A549 (cell line): ENCODE measurements around the gene CDC42BPG. TPM values are rescaled to one million over a fixed set of nuclear protein-coding genes. Genes with fewer than 3 reads are reported as not detected.

Source experiments
- ATAC-seq, 2 experiments: fragments of 200-7000 bp in 1 of 2; fragments of >200 bp in 1 of 2; cut with Nextera tagmentation in 1 of 2; cut with Tn5 transposase in 1 of 2; 3 replicates each; pipeline versions ENCODE4 v1.8.0 to v1.9.1; 2018 to 2020; ENCODE audit warnings: mild to moderate bottlenecking in 1 of 2, moderate library complexity in 1 of 2
- CTCF ChIA-PET: fragments of 300-600 bp; sonication (Branson Sonifier 250); formaldehyde crosslinking; extraction: SDS; loops from one replicate; lab custom pipeline; 2021; ENCODE audit warnings: antibody characterized with exemption, inconsistent platforms; lab: Yijun Ruan, JAX
- POLR2A ChIA-PET: fragments of 350-600 bp; formaldehyde crosslinking; extraction: SDS; loops from one replicate; lab custom pipeline; 2021; ENCODE audit warnings: antibody characterized with exemption, inconsistent platforms; lab: Yijun Ruan, JAX
- DNase-seq, 2 experiments: peaks; one replicate each; pipeline versions ENCODE4 v3.0.0 to v3.0.0-alpha.2; 2011 to 2016; ENCODE audit warnings: low read depth in 1 of 2, low spot score in 1 of 2
- FAIRE-seq: peaks from 2 replicates; lab custom pipeline; 2011; peaks lifted over from hg19 to GRCh38; lab: Jason Lieb, UNC
- H3K27ac ChIP-seq, 2 experiments: fragments of >200 bp; sonication (Bioruptor Twin); formaldehyde crosslinking; 3 replicates each; pipeline ENCODE4 v1.5.1; 2016 to 2017
- H3K4me1 ChIP-seq: fragments of >200 bp; sonication (Bioruptor Twin); formaldehyde crosslinking; 3 replicates; pipeline ENCODE4 v1.6.1; 2016
- H3K4me2 ChIP-seq: fragments of >200 bp; sonication (Bioruptor Twin); formaldehyde crosslinking; 3 replicates; pipeline ENCODE4 v1.6.1; 2016
- H3K4me3 ChIP-seq: fragments of >200 bp; sonication (Bioruptor Twin); formaldehyde crosslinking; 3 replicates; pipeline ENCODE4 v1.5.1; 2016
- H3K9me3 ChIP-seq: fragments of >200 bp; sonication (Bioruptor Twin); formaldehyde crosslinking; 3 replicates; pipeline ENCODE4 v1.6.1; 2016
- ATOH8 ChIP-seq: fragments of 250-450 bp; sonication (Bioruptor Pico); IDR thresholded peaks from 2 replicates; pipeline ENCODE4 v1.5.0; 2020; ENCODE audit warnings: low read depth, mild to moderate bottlenecking, moderate library complexity
- CBX8 ChIP-seq: fragments of 200-600 bp; sonication (generic); IDR thresholded peaks from 2 replicates; pipeline ENCODE4 v1.6.1; 2016
- CEBPB ChIP-seq, 2 experiments: fragments of >200 bp in 1 of 2; sonication (Bioruptor Twin) in 1 of 2; formaldehyde crosslinking in 1 of 2; IDR thresholded peaks; 2 replicates each; pipeline ENCODE4 v1.6.1; 2012 to 2016
- CHD2 ChIP-seq: fragments of 150-350 bp; IDR thresholded peaks from 2 replicates; pipeline ENCODE4 v1.6.1; 2014; ENCODE audit warnings: low read length; ENCODE audit not compliant: partially characterized antibody
- CHD4 ChIP-seq: fragments of 200-600 bp; sonication (generic); IDR thresholded peaks from 2 replicates; pipeline ENCODE4 v1.6.1; 2016; ENCODE audit warnings: antibody characterized with exemption, mild to moderate bottlenecking, borderline replicate concordance
- EHMT2 ChIP-seq: fragments of 200-600 bp; sonication (generic); IDR thresholded peaks from 2 replicates; pipeline ENCODE4 v1.6.1; 2016; ENCODE audit warnings: antibody characterized with exemption, low read depth, mild to moderate bottlenecking, moderate library complexity
- EP300 ChIP-seq, 2 experiments: fragments of >200 bp; sonication (Bioruptor Twin); formaldehyde crosslinking; IDR thresholded peaks; 2 replicates in 1 of 2; 3 replicates in 1 of 2; pipeline ENCODE4 v1.6.1; 2016 to 2017
- FOSL2 ChIP-seq, 2 experiments: fragments of 450-650 bp in 1 of 2; fragments of >200 bp in 1 of 2; sonication (Bioruptor Twin) in 1 of 2; formaldehyde crosslinking; IDR thresholded peaks; 2 replicates each; pipeline versions ENCODE4 v1.5.0 to v1.6.1; 2016 to 2020; ENCODE audit warnings: mild to moderate bottlenecking in 1 of 2, moderate library complexity in 1 of 2
- FOXS1 ChIP-seq: fragments of 250-450 bp; sonication (Bioruptor Pico); IDR thresholded peaks from 2 replicates; pipeline ENCODE4 v1.5.0; 2020; ENCODE audit warnings: mild to moderate bottlenecking, moderate library complexity
- HDAC2 ChIP-seq: fragments of 200-600 bp; sonication (generic); IDR thresholded peaks from 2 replicates; pipeline ENCODE4 v1.6.1; 2016
- HES2 ChIP-seq: fragments of >200 bp; sonication (Bioruptor Twin); formaldehyde crosslinking; IDR thresholded peaks from 2 replicates; pipeline ENCODE4 v1.6.1; 2016
- HMGXB4 ChIP-seq: fragments of 250-450 bp; sonication (Bioruptor Pico); IDR thresholded peaks from 2 replicates; pipeline ENCODE4 v1.5.0; 2021; ENCODE audit warnings: mild to moderate bottlenecking, moderate library complexity, borderline replicate concordance
- HOXB13 ChIP-seq: fragments of 250-450 bp; sonication (Bioruptor Pico); IDR thresholded peaks from 2 replicates; pipeline ENCODE4 v1.5.0; 2020; ENCODE audit warnings: low read depth, mild to moderate bottlenecking, moderate library complexity
- HOXB5 ChIP-seq: fragments of 250-450 bp; sonication (Bioruptor Pico); IDR thresholded peaks from 2 replicates; pipeline ENCODE4 v1.5.0; 2020; ENCODE audit warnings: mild to moderate bottlenecking, moderate library complexity
- JUNB ChIP-seq: fragments of >200 bp; sonication (Bioruptor Twin); formaldehyde crosslinking; IDR thresholded peaks from 2 replicates; pipeline ENCODE4 v1.6.1; 2016
- MAFK ChIP-seq: fragments of 450-650 bp; IDR thresholded peaks from 2 replicates; pipeline ENCODE4 v1.6.1; 2014; ENCODE audit not compliant: partially characterized antibody
- MAZ ChIP-seq: fragments of 150-350 bp; IDR thresholded peaks from 2 replicates; pipeline ENCODE4 v1.6.1; 2014; ENCODE audit warnings: antibody characterized with exemption, low read depth, low read length, borderline replicate concordance
- PHF8 ChIP-seq: fragments of 200-600 bp; sonication (generic); IDR thresholded peaks from 2 replicates; pipeline ENCODE4 v1.6.1; 2016; ENCODE audit warnings: low read depth, mild to moderate bottlenecking, antibody characterized with exemption, moderate library complexity, borderline replicate concordance
- POLR2A ChIP-seq: IDR thresholded peaks from 2 replicates; pipeline ENCODE4 v1.6.1; 2012; ENCODE audit warnings: mild to moderate bottlenecking, low read length
- RAD21 ChIP-seq, 2 experiments: fragments of >200 bp in 1 of 2; sonication (Bioruptor Twin) in 1 of 2; formaldehyde crosslinking in 1 of 2; IDR thresholded peaks in 1 of 2; conservative IDR thresholded peaks in 1 of 2; 2 replicates in 1 of 2; 3 replicates in 1 of 2; pipeline ENCODE4 v1.6.1; 2012 to 2018; ENCODE audit warnings: inconsistent platforms in 1 of 2
- SMC3 ChIP-seq: fragments of >200 bp; sonication (Bioruptor Twin); formaldehyde crosslinking; IDR thresholded peaks from 3 replicates; pipeline ENCODE4 v1.6.1; 2018; ENCODE audit warnings: inconsistent platforms
- SREBF2 ChIP-seq: fragments of 450-650 bp; IDR thresholded peaks from 2 replicates; pipeline ENCODE4 v1.6.1; 2014; ENCODE audit warnings: mild to moderate bottlenecking, moderate library complexity
- TP53 ChIP-seq: fragments of 250-450 bp; sonication (Bioruptor Pico); IDR thresholded peaks from 2 replicates; pipeline ENCODE4 v1.5.0; 2021; ENCODE audit warnings: mild to moderate bottlenecking, moderate library complexity
- ZFP36 ChIP-seq: fragments of 450-650 bp; IDR thresholded peaks from 2 replicates; pipeline ENCODE4 v1.6.1; 2014; ENCODE audit warnings: borderline replicate concordance; ENCODE audit not compliant: partially characterized antibody
- ZNF302 ChIP-seq: fragments of 250-450 bp; sonication (Bioruptor Pico); IDR thresholded peaks from 2 replicates; pipeline ENCODE4 v1.9.0; 2021; ENCODE audit warnings: inconsistent platforms, mild to moderate bottlenecking, moderate library complexity
- WGBS: methylation state at CpG from one replicate; pipeline ENCODE4 v1.1.6; 2017; ENCODE audit errors: missing lambda C conversion rate; 5-methylcytosine and 5-hydroxymethylcytosine counted together
- polyA plus RNA-seq, 4 experiments: library from polyadenylated mRNA; depleted of rRNA in 3 of 4; stranded (reverse); fragments of >200 nt; fragmentation: RNase III in 1 of 4; extraction: RNeasy Plus Mini Kit Qiagen cat#74134 plus additional on column Dnase treatment in 1 of 4; gene quantifications; 2 replicates in 3 of 4; 3 replicates in 1 of 4; pipeline ENCODE4 v1.2.3, GENCODE V29; 2011 to 2017
- TF ChIP-seq, protein P1 (sequence below): IDR thresholded peaks from 2 replicates; pipeline ENCODE4 v1.6.1; 2012
- TF ChIP-seq, protein P2 (sequence below): fragments of 200-600 bp; sonication (generic); IDR thresholded peaks from 2 replicates; pipeline ENCODE4 v1.6.1; 2016; ENCODE audit warnings: antibody characterized with exemption, mild to moderate bottlenecking, moderate library complexity
- TF ChIP-seq, protein P3 (sequence below): IDR thresholded peaks from 2 replicates; pipeline ENCODE4 v1.6.1; 2012
- TF ChIP-seq, protein P4 (sequence below): IDR thresholded peaks from 2 replicates; pipeline ENCODE4 v1.6.1; 2012; ENCODE audit warnings: low read depth, borderline replicate concordance
- TF ChIP-seq, protein P5 (sequence below): fragments of >200 bp; sonication (Bioruptor Twin); formaldehyde crosslinking; IDR thresholded peaks from 3 replicates; pipeline ENCODE4 v1.6.1; 2016

The CDC42BPG gene
- polyA plus RNA-seq, 2 of the 4 experiments (the other 2 are of a cell fraction), result 0.35 to 1.0 TPM

- FAIRE-seq (peak; percentile 59), DNase-seq (peak; percentile 99 to 100), ATAC-seq (peak; percentile 91 to 96)
- Histone ChIP-seq H3K4me1 (peaks cover 32% of the 10 kb centered on the region), H3K27ac (peak within 1 kb of the TSS; percentile 98 to 99), H3K9me3 (no peaks in the 10 kb centered on the region), H3K4me3 (peak within 1 kb of the TSS; percentile 90), H3K4me2 (peak within 1 kb of the TSS; percentile 96)
- ChIA-PET POLR2A (interaction anchor here (0.6 to 2.7 kb wide), 18 partner anchors 9 to 644 kb away, joined by 3 to 32 read pairs (median 4); partner anchors contain the start of genes MEN1, NEAT1 and PYGM), CTCF (interaction anchor here (0.7 to 5.7 kb wide), 6 partner anchors 14 to 115 kb away, joined by 3 to 73 read pairs (median 4); no protein-coding TSS in a partner anchor)
- WGBS, result 2% methylated on average over 46 of the region's 80 CpGs
- TF ChIP-seq, protein P1, sequence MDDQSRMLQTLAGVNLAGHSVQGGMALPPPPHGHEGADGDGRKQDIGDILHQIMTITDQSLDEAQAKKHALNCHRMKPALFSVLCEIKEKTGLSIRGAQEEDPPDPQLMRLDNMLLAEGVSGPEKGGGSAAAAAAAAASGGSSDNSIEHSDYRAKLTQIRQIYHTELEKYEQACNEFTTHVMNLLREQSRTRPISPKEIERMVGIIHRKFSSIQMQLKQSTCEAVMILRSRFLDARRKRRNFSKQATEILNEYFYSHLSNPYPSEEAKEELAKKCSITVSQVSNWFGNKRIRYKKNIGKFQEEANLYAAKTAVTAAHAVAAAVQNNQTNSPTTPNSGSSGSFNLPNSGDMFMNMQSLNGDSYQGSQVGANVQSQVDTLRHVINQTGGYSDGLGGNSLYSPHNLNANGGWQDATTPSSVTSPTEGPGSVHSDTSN, result no peak; the same call in none of the 2 replicates
- peak; percentile 96 for TF ChIP-seq CHD2
- TF ChIP-seq HES2, result no peak
- no peak for TF ChIP-seq FOXS1
- no peak for TF ChIP-seq ZFP36
- no peak for TF ChIP-seq PHF8
- TF ChIP-seq, protein P2, sequence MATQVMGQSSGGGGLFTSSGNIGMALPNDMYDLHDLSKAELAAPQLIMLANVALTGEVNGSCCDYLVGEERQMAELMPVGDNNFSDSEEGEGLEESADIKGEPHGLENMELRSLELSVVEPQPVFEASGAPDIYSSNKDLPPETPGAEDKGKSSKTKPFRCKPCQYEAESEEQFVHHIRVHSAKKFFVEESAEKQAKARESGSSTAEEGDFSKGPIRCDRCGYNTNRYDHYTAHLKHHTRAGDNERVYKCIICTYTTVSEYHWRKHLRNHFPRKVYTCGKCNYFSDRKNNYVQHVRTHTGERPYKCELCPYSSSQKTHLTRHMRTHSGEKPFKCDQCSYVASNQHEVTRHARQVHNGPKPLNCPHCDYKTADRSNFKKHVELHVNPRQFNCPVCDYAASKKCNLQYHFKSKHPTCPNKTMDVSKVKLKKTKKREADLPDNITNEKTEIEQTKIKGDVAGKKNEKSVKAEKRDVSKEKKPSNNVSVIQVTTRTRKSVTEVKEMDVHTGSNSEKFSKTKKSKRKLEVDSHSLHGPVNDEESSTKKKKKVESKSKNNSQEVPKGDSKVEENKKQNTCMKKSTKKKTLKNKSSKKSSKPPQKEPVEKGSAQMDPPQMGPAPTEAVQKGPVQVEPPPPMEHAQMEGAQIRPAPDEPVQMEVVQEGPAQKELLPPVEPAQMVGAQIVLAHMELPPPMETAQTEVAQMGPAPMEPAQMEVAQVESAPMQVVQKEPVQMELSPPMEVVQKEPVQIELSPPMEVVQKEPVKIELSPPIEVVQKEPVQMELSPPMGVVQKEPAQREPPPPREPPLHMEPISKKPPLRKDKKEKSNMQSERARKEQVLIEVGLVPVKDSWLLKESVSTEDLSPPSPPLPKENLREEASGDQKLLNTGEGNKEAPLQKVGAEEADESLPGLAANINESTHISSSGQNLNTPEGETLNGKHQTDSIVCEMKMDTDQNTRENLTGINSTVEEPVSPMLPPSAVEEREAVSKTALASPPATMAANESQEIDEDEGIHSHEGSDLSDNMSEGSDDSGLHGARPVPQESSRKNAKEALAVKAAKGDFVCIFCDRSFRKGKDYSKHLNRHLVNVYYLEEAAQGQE, result peak; percentile 90
- TF ChIP-seq CBX8, result no peak
- TF ChIP-seq CEBPB (IDR thresholded peaks at IDR 0.05), result no peak
- no peak for TF ChIP-seq HDAC2
- no peak for TF ChIP-seq SMC3
- TF ChIP-seq, protein P3, sequence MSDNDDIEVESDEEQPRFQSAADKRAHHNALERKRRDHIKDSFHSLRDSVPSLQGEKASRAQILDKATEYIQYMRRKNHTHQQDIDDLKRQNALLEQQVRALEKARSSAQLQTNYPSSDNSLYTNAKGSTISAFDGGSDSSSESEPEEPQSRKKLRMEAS, result no peak; the same call in 1 of the 2 replicates
- no peak for TF ChIP-seq SREBF2
- no peak for TF ChIP-seq CHD4
- TF ChIP-seq FOSL2 (IDR thresholded peaks at IDR 0.05), result no peak
- TF ChIP-seq FOSL2 (CRISPR knock-in tag; IDR thresholded peaks at IDR 0.05), result no peak
- no peak for TF ChIP-seq EP300 (IDR thresholded peaks at IDR 0.05)
- no peak for TF ChIP-seq MAFK
- no peak for TF ChIP-seq EHMT2
- TF ChIP-seq, protein P4, sequence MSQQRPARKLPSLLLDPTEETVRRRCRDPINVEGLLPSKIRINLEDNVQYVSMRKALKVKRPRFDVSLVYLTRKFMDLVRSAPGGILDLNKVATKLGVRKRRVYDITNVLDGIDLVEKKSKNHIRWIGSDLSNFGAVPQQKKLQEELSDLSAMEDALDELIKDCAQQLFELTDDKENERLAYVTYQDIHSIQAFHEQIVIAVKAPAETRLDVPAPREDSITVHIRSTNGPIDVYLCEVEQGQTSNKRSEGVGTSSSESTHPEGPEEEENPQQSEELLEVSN, result no peak
- TF ChIP-seq, protein P5, sequence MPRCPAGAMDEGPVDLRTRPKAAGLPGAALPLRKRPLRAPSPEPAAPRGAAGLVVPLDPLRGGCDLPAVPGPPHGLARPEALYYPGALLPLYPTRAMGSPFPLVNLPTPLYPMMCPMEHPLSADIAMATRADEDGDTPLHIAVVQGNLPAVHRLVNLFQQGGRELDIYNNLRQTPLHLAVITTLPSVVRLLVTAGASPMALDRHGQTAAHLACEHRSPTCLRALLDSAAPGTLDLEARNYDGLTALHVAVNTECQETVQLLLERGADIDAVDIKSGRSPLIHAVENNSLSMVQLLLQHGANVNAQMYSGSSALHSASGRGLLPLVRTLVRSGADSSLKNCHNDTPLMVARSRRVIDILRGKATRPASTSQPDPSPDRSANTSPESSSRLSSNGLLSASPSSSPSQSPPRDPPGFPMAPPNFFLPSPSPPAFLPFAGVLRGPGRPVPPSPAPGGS, result peak; percentile 80; the same call in 1 of the 3 replicates
- no peak for TF ChIP-seq HOXB13 (CRISPR knock-in tag)
- no peak for TF ChIP-seq JUNB
- TF ChIP-seq POLR2A, result peak; percentile 61
- no peak for TF ChIP-seq HMGXB4
- TF ChIP-seq RAD21 (conservative IDR thresholded peaks at IDR 0.05 in 1 of 2, IDR thresholded peaks at IDR 0.05 in 1 of 2), result no peak
- peak; percentile 62; the same call in 1 of the 2 replicates for TF ChIP-seq MAZ
- no peak for TF ChIP-seq TP53 (CRISPR knock-in tag)
- no peak for TF ChIP-seq HOXB5 (CRISPR knock-in tag)
- no peak for TF ChIP-seq ATOH8 (CRISPR knock-in tag)
- TF ChIP-seq ZNF302, result no peak
Measured at GRCh38 chr11:64778473-64779298, 65.8 kb downstream of the CDC42BPG start, which contains the start of gene SF1. SF1 (minus strand) TSS chr11:64778542; CDS start chr11:64778392, 150 bp downstream.
